Choroid plexus epithelial cell (primary cell): ENCODE measurements around the gene LARGE2.

ENCODE experiments used
- DNase-seq: peaks from one replicate; pipeline ENCODE4 v3.0.0-alpha.2; 2010; ENCODE audit warnings: low read depth
- H3K4me3 ChIP-seq: 2 replicates; pipeline ENCODE4 v1.5.1; 2011; ENCODE audit warnings: low read depth, mild to moderate bottlenecking, control low read depth, low read length, moderate library complexity
- CTCF ChIP-seq: conservative IDR thresholded peaks from 2 replicates; pipeline ENCODE4 v1.5.1; 2011; ENCODE audit warnings: low read depth, mild to moderate bottlenecking, control low read depth, inconsistent platforms, low read length, moderate library complexity

LARGE2 gene

GRCh38 chr11:45927332-45927683, 4.9 kb downstream of the LARGE2 start:
- no peak overlapping the region for H3K4me3 ChIP-seq
- no peak for TF ChIP-seq CTCF
- no peak for DNase-seq

- no peak for DNase-seq
- TF ChIP-seq CTCF, result no peak
- H3K4me3 ChIP-seq, result no peak overlapping the region
Observed at GRCh38 chr11:45927684-45928413, 5.4 kb downstream of the LARGE2 start.

DNA sequence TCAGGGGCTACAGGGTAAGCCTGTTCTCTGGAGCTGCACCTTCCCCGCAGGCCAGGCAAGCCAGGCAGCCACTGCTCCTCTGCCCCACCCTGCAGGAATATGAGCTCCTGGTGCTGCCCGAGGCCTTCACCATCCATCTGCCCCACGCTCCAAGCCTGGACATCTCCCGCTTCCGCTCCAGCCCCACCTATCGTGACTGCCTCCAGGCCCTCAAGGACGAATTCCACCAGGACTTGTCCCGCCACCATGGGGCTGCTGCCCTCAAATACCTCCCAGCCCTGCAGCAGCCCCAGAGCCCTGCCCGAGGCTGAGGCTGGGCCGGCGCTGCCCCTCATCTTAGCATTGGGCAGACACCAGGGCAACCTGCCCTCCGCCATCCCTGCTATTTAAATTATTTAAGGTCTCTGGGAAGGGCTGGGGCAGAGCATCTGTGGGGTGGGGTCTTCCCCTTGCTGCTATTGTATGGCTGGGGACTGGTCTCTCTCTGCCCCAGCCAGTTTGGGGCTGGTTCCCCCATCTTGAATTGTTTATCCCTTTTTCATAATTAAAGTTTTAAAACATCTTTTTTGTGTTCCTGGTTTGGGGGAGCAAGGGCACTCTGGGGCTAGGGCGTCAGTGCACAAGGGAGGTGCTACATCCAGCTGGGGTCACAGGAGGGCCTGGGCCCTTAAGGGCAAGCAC, 6.2 kb downstream of the LARGE2 start:
- DNase-seq, result no peak
- no peak overlapping the region for H3K4me3 ChIP-seq
- TF ChIP-seq CTCF, result no peak

- DNase-seq, result no peak
- no peak overlapping the region for H3K4me3 ChIP-seq
- no peak for TF ChIP-seq CTCF
Observed at GRCh38 chr11:45929486-45930030, 7.1 kb downstream of the LARGE2 start.

GRCh38 chr11:45930031-45930794, 7.8 kb downstream of the LARGE2 start:
- no peak for TF ChIP-seq CTCF
- H3K4me3 ChIP-seq, result no peak overlapping the region
- no peak for DNase-seq

DNA sequence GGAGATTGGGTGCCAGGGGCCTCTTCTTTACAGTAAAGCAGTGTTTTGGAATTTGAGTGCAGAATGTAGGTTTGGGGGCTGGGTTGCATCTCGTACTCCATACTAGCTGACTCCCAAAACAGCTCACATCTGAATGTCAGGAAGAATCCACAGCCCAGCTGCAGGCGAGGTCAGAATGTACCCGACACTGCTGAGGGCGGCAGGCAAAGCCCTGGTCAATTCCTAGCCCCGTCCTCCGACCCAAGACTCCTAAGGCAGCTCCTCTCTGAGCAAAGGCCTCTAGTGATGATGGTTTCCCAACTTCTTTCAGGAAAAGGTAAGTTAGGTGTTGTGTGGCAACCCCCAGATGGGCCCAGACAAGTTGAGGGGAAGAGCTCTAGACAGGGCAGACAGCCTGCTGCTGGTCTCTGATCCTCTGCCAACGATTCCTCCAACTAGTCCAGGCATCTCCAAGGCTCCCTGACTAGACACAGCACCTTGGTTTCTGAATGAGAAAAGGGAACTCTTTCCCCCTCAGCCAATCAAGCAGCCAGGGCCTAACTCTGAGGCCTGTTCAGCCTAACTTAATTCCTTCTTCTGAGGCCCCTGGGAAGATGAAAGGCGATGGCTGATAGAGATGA, 8.6 kb downstream of the LARGE2 start:
- DNase-seq, result no peak
- no peak for TF ChIP-seq CTCF
- no peak overlapping the region for H3K4me3 ChIP-seq
